ENCODE data around the gene OGDH. TPM values are rescaled to one million over a fixed set of nuclear protein-coding genes. Genes with fewer than 3 reads are reported as not detected.

The OGDH gene
- total and polyA plus RNA-seq, 10 of the 15 experiments (the other 5 are each of a cell fraction or from before 2014, with no cell fraction given) = 4.1 to 103 (median 48.4) TPM

- TF ChIP-seq IRF3 (IDR thresholded peaks at IDR 0.05) = no peak
Measured at GRCh38 chr7:44673324-44673723, 66.9 kb downstream of the OGDH start (continued).

- H3K4me2 ChIP-seq (ENCODE audit: control insufficient read depth, insufficient read depth) = no peak overlapping the region
- intact Hi-C loops (cut with micrococcal nuclease; ENCODE audit: unreplicated experiment) (no loop called here), in situ Hi-C loops (cut with MboI) (no loop called here)
- no TSS peak for BruUV-seq (replicated peaks)
- H3K36me3 ChIP-seq (ENCODE audit: control insufficient read depth in 2 of 2, insufficient read depth in 2 of 2, low read length in 1 of 2) = peaks cover 11 to 28% of the 10 kb centered on the region in 2 experiments
- CTCF ChIA-PET = no interaction called here
- H2AFZ ChIP-seq (ENCODE audit: control insufficient read depth, low read depth, low read length) = no peak overlapping the region
- no peaks in the 10 kb centered on the region for H3K27me3 ChIP-seq (replicated peaks in 1 of 2; ENCODE audit: control insufficient read depth in 2 of 2, insufficient read depth in 2 of 2, low read length in 1 of 2)
- no peak overlapping the region for H3K27ac ChIP-seq (ENCODE audit: control insufficient read depth, insufficient read depth)
- 92% methylated on average over 6 of the region's 6 CpGs for WGBS (ENCODE audit: insufficient coverage, insufficient replicate concordance, low lambda C conversion rate, missing lambda C conversion rate)
- no peak for TF ChIP-seq ESRRA (IDR thresholded peaks at IDR 0.05; ENCODE audit: low read length)
- TF ChIP-seq HSF1 (IDR thresholded peaks at IDR 0.05; ENCODE audit: low read depth, low read length) = no peak
- TF ChIP-seq ZNF24 (IDR thresholded peaks at IDR 0.05) = no peak
- no peak for TF ChIP-seq DPF2 (IDR thresholded peaks at IDR 0.05)
- no peak for TF ChIP-seq NFXL1 (IDR thresholded peaks at IDR 0.05; ENCODE audit: borderline replicate concordance)
- TF ChIP-seq GABPA (IDR thresholded peaks at IDR 0.05; ENCODE audit: low read depth) = no peak
- no peak for TF ChIP-seq SUZ12 (IDR thresholded peaks at IDR 0.05; ENCODE audit: unreplicated experiment)
- no peak for TF ChIP-seq BRCA1 (IDR thresholded peaks at IDR 0.05; ENCODE audit: low read depth, low read length)
- no peak for TF ChIP-seq RUNX3 (IDR thresholded peaks at IDR 0.05; ENCODE audit: low read length)
- no peak for TF ChIP-seq SMAD1 (IDR thresholded peaks at IDR 0.05; ENCODE audit: low read depth, partially characterized antibody)
- no peak for TF ChIP-seq SPI1 (IDR thresholded peaks at IDR 0.05; ENCODE audit: borderline replicate concordance, insufficient read depth, low read depth, low read length)
- TF ChIP-seq BHLHE40 (IDR thresholded peaks at IDR 0.05; ENCODE audit: borderline replicate concordance in 1 of 2, low read depth in 2 of 2, low read length in 1 of 2) = no peak
- no peak for TF ChIP-seq ZBED1 (IDR thresholded peaks at IDR 0.05; ENCODE audit: borderline replicate concordance)
- TF ChIP-seq IKZF1 (conservative IDR thresholded peaks at IDR 0.05) = no peak
- no peak for TF ChIP-seq BCL11A (IDR thresholded peaks at IDR 0.05; ENCODE audit: low read depth, low read length)
- POLR2A ChIA-PET = no interaction called here
- no peaks in the 10 kb centered on the region for H3K79me2 ChIP-seq (ENCODE audit: control insufficient read depth, insufficient read depth, low read length)
- FAIRE-seq = no peak
- H4K20me1 ChIP-seq (ENCODE audit: control insufficient read depth, insufficient read depth) = no peaks in the 10 kb centered on the region
- no peak overlapping the region for H3K4me3 ChIP-seq
- SMC1A ChIA-PET (ENCODE audit: uncharacterized antibody, unreplicated experiment) = no interaction called here
- H3K4me1 ChIP-seq (ENCODE audit: control insufficient read depth, insufficient read depth, low read length) = no peaks in the 10 kb centered on the region
- ATAC-seq = no peak
- H3K9ac ChIP-seq (ENCODE audit: control insufficient read depth, insufficient read depth, low read length) = no peak overlapping the region
- DNase-seq (ENCODE audit: low read depth, low spot score) = no peak
- H3K9me3 ChIP-seq (replicated peaks; ENCODE audit: control insufficient read depth, insufficient read depth, low read length) = no peaks in the 10 kb centered on the region
- RAD21 ChIA-PET (ENCODE audit: unreplicated experiment) = no interaction called here
Measured at GRCh38 chr7:44673771-44674170, 67.3 kb downstream of the OGDH start.
